GM19023 (cell line): ENCODE measurements around the gene SLC9A9.
"Not testable (repeated sequence)": the region's sequence is repeated elsewhere in the genome, so short reads cannot be mapped to it uniquely, and the experiment has no call there.

ENCODE experiments used
- ATAC-seq: cut with Tn5 transposase; IDR thresholded peaks from one replicate; pipeline ENCODE4 v1.9.1; 2021; ENCODE audit warnings: mild to moderate bottlenecking, moderate library complexity; ENCODE audit not compliant: unreplicated experiment

SLC9A9 gene

GRCh38 chr3:143810953-143811265 is 37.4 kb downstream of the SLC9A9 start:
- ATAC-seq = no peak

DNA sequence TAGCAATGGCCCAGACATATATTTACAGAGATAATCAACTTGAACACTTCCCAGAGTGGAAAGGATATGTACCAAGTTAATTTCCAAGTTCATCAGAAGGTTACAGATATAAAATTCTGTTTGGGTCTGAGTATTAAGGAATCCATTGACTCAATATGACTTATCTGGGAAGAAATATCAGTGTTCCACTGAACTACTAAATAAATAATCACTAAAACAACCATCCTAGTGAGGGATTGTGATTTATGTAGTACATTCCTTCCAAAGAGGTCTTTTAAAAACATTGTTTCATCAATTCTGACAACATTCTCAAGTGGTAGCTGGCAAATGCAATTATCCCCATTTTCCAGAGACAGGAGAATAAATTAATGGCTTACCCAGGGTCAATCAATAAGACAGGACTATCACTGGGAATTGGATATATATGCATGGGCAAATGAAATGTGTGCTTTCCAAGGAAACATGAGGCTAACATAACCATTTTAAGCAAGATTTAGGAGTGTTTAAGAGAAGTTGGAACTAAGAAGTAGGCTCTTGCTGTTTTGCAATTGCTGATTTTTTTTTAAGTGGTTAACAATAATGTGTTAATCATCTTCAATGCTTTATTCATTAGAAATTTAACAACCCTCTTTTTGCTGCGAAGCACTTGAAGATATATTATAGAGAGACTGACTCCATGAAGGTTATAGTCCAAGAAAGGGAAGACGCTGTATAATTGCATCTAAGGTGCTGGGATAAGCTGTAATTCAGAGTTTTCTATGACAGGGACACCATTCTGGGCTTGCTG is 37.9 kb downstream of the SLC9A9 start:
- ATAC-seq = no peak

- ATAC-seq = no peak
Observed at GRCh38 chr3:143809121-143809621, 39.1 kb downstream of the SLC9A9 start.

DNA sequence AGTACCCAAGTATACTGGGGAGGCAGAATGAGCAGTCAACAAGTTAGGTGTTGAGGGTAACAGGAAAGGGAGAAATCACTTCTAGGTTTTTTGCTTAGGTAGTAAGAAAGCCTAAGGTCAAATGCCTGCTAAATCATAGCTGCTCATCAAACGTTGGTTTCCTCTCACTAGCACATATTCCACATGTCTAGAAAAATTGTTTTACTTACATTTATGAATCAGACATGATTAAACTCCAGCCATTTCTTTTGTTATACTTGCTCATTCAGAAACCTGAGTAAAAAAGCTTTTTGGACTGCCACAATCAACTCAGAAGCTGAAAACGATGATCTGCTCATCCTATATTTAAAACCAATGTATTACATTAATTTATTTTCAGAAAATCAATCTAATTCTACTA is 40.2 kb downstream of the SLC9A9 start:
- ATAC-seq = no peak

DNA sequence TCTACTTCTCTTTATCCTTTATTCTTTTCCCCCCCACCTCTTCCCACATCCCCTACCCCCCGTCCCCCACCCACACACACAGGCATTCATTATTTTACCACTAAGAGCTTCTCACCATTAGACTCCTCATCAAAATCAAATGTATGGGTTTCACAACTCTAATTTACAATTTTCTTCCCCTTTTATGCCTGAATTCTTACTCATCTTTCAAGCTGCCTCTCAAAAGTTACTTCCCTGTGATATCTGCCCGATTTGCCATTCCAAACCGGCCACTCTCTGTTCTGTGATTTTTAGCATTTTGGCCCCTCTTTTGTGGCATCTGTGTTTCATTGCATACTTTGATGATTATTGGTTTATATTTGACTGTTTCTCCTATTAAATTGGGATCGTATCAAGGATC is 42.2 kb downstream of the SLC9A9 start:
- no peak for ATAC-seq

DNA sequence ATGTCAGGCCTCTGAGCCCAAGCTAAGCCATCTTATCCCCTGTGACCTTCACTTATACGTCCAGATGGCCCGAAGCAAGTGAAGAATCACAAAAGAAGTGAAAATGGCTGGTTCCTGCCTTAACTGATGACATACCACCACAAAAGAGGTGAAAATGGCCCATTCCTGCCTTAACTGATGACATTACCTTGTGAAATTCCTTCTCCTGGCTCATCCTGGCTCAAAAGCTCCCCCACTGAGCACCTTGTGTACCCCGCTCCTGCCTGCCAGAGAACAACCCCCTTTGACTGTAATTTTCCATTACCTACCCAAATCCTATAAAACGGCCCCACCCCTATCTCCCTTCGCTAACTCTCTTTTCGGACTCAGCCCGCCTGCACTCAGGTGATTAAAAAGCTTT is 42.8 kb downstream of the SLC9A9 start:
- ATAC-seq = not testable (repeated sequence)

- ATAC-seq = not testable (repeated sequence)
Observed at GRCh38 chr3:143801046-143801445, 47.2 kb downstream of the SLC9A9 start.

- not testable (repeated sequence) for ATAC-seq
Observed at GRCh38 chr3:143798151-143798550, 50.1 kb downstream of the SLC9A9 start.

DNA sequence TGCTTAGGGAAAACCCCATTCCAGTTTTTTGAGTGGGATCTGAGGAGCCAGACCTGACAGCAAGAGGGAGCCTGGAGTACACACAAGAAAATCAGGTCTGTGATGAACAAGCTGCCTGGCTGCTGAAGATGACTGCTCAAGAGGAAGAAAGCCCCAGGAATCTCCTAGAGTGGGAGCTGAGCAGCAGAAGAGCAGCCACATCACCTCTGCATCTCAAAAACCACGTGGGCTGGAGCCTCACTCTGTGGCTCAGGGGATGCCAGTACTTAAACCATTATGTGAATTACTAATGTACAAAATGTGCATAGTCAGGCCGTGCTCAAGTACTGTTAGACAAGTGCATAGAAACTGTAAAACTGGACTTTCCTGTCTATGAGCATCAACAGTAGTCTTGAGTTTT is 52.4 kb downstream of the SLC9A9 start:
- ATAC-seq = no peak

GRCh38 chr3:143794793-143795462 is 53.3 kb downstream of the SLC9A9 start:
- no peak for ATAC-seq

GRCh38 chr3:143793971-143794370 is 54.3 kb downstream of the SLC9A9 start:
- ATAC-seq = no peak

GRCh38 chr3:143791386-143791785 is 56.9 kb downstream of the SLC9A9 start:
- ATAC-seq = no peak

DNA sequence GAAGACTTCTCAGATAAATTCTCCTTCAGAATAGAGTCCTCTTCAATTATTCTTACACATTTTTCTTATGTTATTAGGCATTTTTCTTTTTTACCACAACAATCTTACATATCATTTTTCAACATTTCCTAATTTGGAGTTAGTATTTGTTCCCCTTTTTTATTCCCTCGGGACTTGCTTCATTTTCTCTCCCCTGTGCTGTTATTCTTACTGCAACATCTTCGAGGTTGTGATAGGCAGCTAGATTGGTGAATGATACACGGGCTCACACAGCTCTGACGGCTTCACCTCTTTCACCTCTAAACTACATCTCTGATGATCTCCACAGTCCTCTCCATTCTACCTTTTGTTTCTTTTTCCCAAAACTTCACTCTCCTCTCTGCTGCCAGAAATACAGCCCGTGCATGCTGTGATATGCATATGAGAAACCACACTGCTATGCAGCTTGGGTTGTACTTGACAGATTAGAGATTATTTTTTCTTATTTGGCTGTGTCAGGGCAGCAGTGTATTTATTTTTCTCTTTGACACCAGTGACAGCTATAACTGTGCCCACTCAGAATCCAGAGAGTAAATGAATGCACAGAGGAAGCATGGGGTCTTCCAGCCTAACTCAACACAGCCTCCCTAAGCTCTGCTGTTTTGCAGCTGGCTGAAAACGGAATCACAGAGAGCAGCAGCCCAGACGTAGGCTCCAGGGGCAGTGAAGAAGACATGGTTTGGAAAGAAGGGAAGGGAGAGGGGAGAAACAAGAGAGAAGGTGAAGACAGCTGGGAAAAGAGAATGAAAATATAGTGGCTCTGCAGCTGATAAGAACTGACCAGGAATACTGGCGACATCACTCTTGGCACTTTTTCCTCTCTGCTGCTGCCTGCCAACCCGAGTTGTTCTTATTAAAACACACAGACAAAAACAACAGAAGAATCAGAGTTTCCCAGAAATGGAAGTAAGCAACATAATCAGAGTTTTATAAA is 61.8 kb downstream of the SLC9A9 start:
- ATAC-seq = no peak

GRCh38 chr3:143784446-143784845 is 63.8 kb downstream of the SLC9A9 start:
- no peak for ATAC-seq

GRCh38 chr3:143783851-143784370 is 64.4 kb downstream of the SLC9A9 start:
- ATAC-seq = no peak

DNA sequence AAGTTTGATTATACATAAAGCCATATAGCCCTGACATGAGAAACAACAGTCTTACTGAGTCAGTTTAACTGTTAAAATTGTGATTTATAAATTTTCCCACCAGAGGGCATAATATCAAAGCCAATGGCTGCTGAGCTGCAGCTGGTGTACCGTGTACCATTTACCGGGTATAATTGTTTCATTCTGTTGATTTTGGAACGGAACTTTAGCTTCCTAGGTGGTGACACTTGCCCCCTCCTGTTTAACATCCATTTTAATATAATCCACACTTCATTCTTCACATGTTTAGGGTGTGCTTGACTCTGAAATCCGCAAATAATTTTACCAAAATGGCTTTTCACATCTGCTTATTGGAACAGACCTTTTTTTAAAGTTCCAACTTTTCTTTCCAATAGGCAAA is 72.8 kb downstream of the SLC9A9 start:
- peak; percentile 95 for ATAC-seq

DNA sequence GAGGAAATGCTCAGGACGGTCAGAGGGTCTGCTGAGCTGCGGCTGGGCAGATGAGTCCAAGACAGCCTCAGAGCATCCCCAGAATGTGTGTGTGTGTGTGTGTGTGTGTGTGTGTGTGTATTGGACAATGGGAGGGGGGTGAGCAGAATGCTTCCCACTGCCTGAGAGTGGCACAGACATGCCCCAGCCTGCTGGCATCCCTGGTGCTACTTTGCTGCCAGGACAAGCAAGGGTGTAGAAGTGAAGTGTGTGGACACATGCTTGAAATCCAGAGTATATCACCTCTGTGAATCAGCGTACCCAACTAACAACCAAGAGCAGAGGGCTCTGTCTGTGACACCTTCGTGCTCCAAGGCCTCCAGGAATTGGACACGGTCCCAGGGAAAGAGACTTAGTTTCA is 76.3 kb downstream of the SLC9A9 start:
- ATAC-seq = no peak

GRCh38 chr3:143771258-143771657 is 77.0 kb downstream of the SLC9A9 start:
- ATAC-seq = no peak

GRCh38 chr3:143770391-143770790 is 77.9 kb downstream of the SLC9A9 start:
- no peak for ATAC-seq

DNA sequence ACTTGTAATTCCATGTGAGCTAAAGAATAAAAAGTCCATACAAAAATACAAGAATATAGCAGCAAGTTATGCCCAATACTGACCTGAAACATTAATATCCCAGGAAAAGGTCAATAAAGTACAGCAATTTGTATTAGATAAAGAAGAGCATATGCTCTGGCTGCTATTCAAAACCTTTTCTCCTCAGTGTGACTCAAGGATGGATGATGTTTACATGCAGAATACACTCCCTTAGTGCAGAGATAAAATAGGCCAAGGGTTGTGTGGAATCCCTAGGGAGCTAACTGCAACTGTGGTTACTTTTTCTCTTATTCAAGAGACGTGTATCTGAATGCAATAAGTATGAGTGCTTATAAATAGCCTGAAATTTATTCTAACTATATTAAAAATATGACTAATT is 78.7 kb downstream of the SLC9A9 start:
- ATAC-seq = no peak

GRCh38 chr3:143764840-143765239 is 83.4 kb downstream of the SLC9A9 start:
- no peak for ATAC-seq
